B cell (primary cell): Measurements from ENCODE around the gene SPTB. TPM values are rescaled to one million over a fixed set of nuclear protein-coding genes. Genes with fewer than 3 reads are reported as not detected.

ENCODE experiments used
- ATAC-seq: fragments of 200-7000 bp; cut with Tn5 transposase; one replicate; pipeline ENCODE4 v1.10.0; 2021; ENCODE audit warnings: low read depth, mild to moderate bottlenecking, moderate number of reproducible peaks, moderate library complexity
- CTCF ChIA-PET: fragments of 350-600 bp; sonication (Branson Sonifier 250); formaldehyde crosslinking; loops from one replicate; lab custom pipeline; 2021; ENCODE audit warnings: antibody characterized with exemption, inconsistent platforms; lab: Charles Lee
- POLR2A ChIA-PET: fragments of 350-600 bp; sonication (Branson Sonifier 250); formaldehyde crosslinking; loops from one replicate; lab custom pipeline; 2021; ENCODE audit warnings: antibody characterized with exemption; lab: Charles Lee
- DNase-seq: peaks from one replicate; pipeline ENCODE4 v3.0.0; 2013
- H2AFZ ChIP-seq: 2 replicates; pipeline ENCODE4 v1.6.1; 2012; ENCODE audit warnings: mild to moderate bottlenecking, low read depth, low read length; ENCODE audit not compliant: insufficient read depth, poor library complexity, severe bottlenecking
- H3K27ac ChIP-seq, 2 donors: 1 replicate in 1 of 2; 2 replicates in 1 of 2; pipeline ENCODE4 v1.5.1; 2012 to 2013; ENCODE audit warnings: low read length in 2 of 2, mild to moderate bottlenecking in 2 of 2, moderate library complexity in 1 of 2
- H3K27me3 ChIP-seq, 4 experiments: fragments of 200-600 bp in 1 of 4; sonication (generic) in 1 of 4; replicated peaks in 1 of 4; 1 replicate in 2 of 4; 2 replicates in 2 of 4; pipeline versions ENCODE4 v1.6.1 to v1.7.0; 2013 to 2016; ENCODE audit warnings: low read length in 3 of 4, mild to moderate bottlenecking in 2 of 4, mixed read lengths in 1 of 4, moderate library complexity in 1 of 4; ENCODE audit not compliant: insufficient read depth in 4 of 4, control insufficient read depth in 3 of 4; ENCODE audit errors: control extremely low read depth in 1 of 4
- H3K36me3 ChIP-seq, 2 experiments: replicated peaks in 1 of 2; 1 replicate in 1 of 2; 2 replicates in 1 of 2; pipeline versions ENCODE4 v1.6.1 to v1.7.1; 2013; ENCODE audit warnings: low read length in 1 of 2; ENCODE audit not compliant: insufficient read depth in 2 of 2, control insufficient read depth in 1 of 2; ENCODE audit errors: control extremely low read depth in 1 of 2, extremely low read depth in 1 of 2
- H3K4me1 ChIP-seq, 2 donors: fragments of 200-600 bp in 1 of 2; sonication (generic) in 1 of 2; 1 replicate in 1 of 2; 2 replicates in 1 of 2; pipeline versions ENCODE4 v1.5.1 to v1.6.1; 2013 to 2017; ENCODE audit warnings: low read length in 2 of 2; ENCODE audit not compliant: control insufficient read depth in 2 of 2, insufficient read depth in 2 of 2
- H3K4me2 ChIP-seq: replicated peaks from 2 replicates; pipeline ENCODE3; 2012; ENCODE audit warnings: mild to moderate bottlenecking, low read depth, low read length; ENCODE audit not compliant: poor library complexity, severe bottlenecking
- H3K4me3 ChIP-seq, 5 experiments: fragments of 200-600 bp in 1 of 5; sonication (generic) in 1 of 5; 1 replicate in 3 of 5; 2 replicates in 2 of 5; pipeline versions ENCODE4 v1.5.1 to v1.7.0; 2011 to 2016; ENCODE audit warnings: low read length in 4 of 5, mild to moderate bottlenecking in 4 of 5, low read depth in 2 of 5, control low read depth in 1 of 5, moderate library complexity in 1 of 5; ENCODE audit not compliant: insufficient read depth in 1 of 5; ENCODE audit errors: control extremely low read depth in 1 of 5, extremely low read depth in 1 of 5
- H3K79me2 ChIP-seq: fragments of 200-600 bp; sonication (generic); one replicate; pipeline ENCODE4 v1.6.0; 2016; ENCODE audit warnings: low read length; ENCODE audit not compliant: control insufficient read depth, insufficient read depth
- H3K9ac ChIP-seq: fragments of 200-600 bp; sonication (generic); 2 replicates; pipeline ENCODE4 v1.6.1; 2017; ENCODE audit warnings: mild to moderate bottlenecking, low read length, moderate library complexity
- H3K9me3 ChIP-seq, 3 donors: one replicate each; pipeline versions ENCODE4 v1.6.1 to v1.7.1; 2013; ENCODE audit warnings: low read length in 2 of 3; ENCODE audit not compliant: control insufficient read depth in 2 of 3, insufficient read depth in 1 of 3; ENCODE audit errors: control extremely low read depth in 1 of 3
- H4K20me1 ChIP-seq: 2 replicates; pipeline ENCODE4 v1.6.0; 2012; ENCODE audit warnings: mild to moderate bottlenecking, low read length; ENCODE audit not compliant: insufficient read depth, control insufficient read depth, poor library complexity, severe bottlenecking
- H3K27ac Mint-ChIP-seq: one replicate; pipeline ENCODE4 v1.8.0; 2021; ENCODE audit warnings: mixed read lengths
- H3K27me3 Mint-ChIP-seq: one replicate; pipeline ENCODE4 v1.8.0; 2021; ENCODE audit warnings: mixed read lengths
- H3K4me1 Mint-ChIP-seq: one replicate; pipeline ENCODE4 v1.8.0; 2021; ENCODE audit warnings: mixed read lengths
- H3K4me3 Mint-ChIP-seq: one replicate; pipeline ENCODE4 v1.8.0; 2021; ENCODE audit warnings: mixed read lengths
- H3K9me3 Mint-ChIP-seq: one replicate; pipeline ENCODE4 v1.8.0; 2022; ENCODE audit warnings: mixed read lengths; ENCODE audit not compliant: insufficient read depth
- EZH2 ChIP-seq: IDR thresholded peaks from 2 replicates; pipeline ENCODE4 v1.6.1; 2012; ENCODE audit warnings: borderline replicate concordance, low read depth, mild to moderate bottlenecking, moderate library complexity, low read length; ENCODE audit not compliant: insufficient read depth, poor library complexity, severe bottlenecking
- whole genome bisulfite sequencing: methylation state at CpG from one replicate; pipeline ENCODE4 v1.1.5; 2013; ENCODE audit warnings: missing lambda C conversion rate; ENCODE audit not compliant: insufficient coverage; 5-methylcytosine and 5-hydroxymethylcytosine counted together
- intact Hi-C: fragments of 100-400 bp; cut with micrococcal nuclease; formaldehyde crosslinking; loops from one replicate; pipeline ENCODE4 v1.10.0; 2022
- polyA plus RNA-seq: library from polyadenylated mRNA; depleted of rRNA; stranded (reverse); fragments of >200 nt; gene quantifications from 2 replicates; pipeline ENCODE4 v1.2.3, GENCODE V29; 2012
- total RNA-seq, 2 donors: library from RNA; stranded (reverse); fragments of 120-200 nt in 1 of 2; gene quantifications; 1 replicate in 1 of 2; 2 replicates in 1 of 2; pipeline versions ENCODE4 v1.2.3 to v1.2.4, GENCODE V29; 2013 to 2022
- TF ChIP-seq, protein P1 (sequence below): fragments of 200-600 bp; IDR thresholded peaks from one replicate; pipeline ENCODE4 v1.8.0; 2022; ENCODE audit warnings: antibody characterized with exemption, mild to moderate bottlenecking

Gene SPTB
- total and polyA plus RNA-seq, 2 donors (not counting 1 experiment from before 2014, with no cell fraction given): 0.12 TPM; not detected in 1

DNA sequence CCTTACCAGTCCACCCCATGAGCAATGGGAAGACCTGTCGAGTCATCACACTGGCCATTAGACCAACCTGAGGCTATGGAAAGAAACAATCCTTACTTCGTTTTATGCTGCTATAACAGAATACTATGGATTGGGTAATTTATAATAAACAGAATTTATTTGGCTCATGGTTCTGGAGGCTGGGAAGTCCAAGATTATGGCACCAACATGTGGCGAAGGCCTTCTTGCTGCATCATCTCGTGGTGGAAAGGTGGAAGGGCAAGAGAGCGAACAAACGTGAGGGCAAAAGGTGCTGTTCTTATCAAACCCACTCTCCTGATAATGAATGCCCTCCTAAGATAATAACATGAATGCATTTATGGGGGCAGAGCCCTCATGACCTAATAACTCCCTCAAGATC, 9.6 kb upstream of the SPTB start:
- no peaks in the 10 kb centered on the region for H4K20me1 ChIP-seq
- Mint-ChIP-seq H3K27ac (no peak overlapping the region), H3K27me3 (peaks cover 43% of the 10 kb centered on the region), H3K4me1 (no peaks in the 10 kb centered on the region), H3K4me3 (no peak overlapping the region), H3K9me3 (no peaks in the 10 kb centered on the region)
- H3K4me3 ChIP-seq: no peak overlapping the region
- H3K4me1 ChIP-seq: no peaks in the 10 kb centered on the region
- WGBS: no CpG with 5 or more reads among the region's 6 CpGs
- TF ChIP-seq, protein P1, sequence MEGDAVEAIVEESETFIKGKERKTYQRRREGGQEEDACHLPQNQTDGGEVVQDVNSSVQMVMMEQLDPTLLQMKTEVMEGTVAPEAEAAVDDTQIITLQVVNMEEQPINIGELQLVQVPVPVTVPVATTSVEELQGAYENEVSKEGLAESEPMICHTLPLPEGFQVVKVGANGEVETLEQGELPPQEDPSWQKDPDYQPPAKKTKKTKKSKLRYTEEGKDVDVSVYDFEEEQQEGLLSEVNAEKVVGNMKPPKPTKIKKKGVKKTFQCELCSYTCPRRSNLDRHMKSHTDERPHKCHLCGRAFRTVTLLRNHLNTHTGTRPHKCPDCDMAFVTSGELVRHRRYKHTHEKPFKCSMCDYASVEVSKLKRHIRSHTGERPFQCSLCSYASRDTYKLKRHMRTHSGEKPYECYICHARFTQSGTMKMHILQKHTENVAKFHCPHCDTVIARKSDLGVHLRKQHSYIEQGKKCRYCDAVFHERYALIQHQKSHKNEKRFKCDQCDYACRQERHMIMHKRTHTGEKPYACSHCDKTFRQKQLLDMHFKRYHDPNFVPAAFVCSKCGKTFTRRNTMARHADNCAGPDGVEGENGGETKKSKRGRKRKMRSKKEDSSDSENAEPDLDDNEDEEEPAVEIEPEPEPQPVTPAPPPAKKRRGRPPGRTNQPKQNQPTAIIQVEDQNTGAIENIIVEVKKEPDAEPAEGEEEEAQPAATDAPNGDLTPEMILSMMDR: no peak
- no peak for TF ChIP-seq EZH2
- no peak for DNase-seq
- no peak overlapping the region for H3K27ac ChIP-seq
- intact Hi-C loops: loop anchor here (10.0 kb wide), 1 partner anchor 545 kb away; no protein-coding TSS in a partner anchor
- peaks cover 0 to 7% (median 4%) of the 10 kb centered on the region in 4 experiments for H3K27me3 ChIP-seq
- H3K79me2 ChIP-seq: no peaks in the 10 kb centered on the region
- H2AFZ ChIP-seq: no peak overlapping the region
- H3K36me3 ChIP-seq: no peaks in the 10 kb centered on the region
- ATAC-seq: no peak
- no peak overlapping the region for H3K4me2 ChIP-seq
- no peaks in the 10 kb centered on the region for H3K9me3 ChIP-seq
- POLR2A ChIA-PET: no interaction called here
- CTCF ChIA-PET: interaction anchor here (0.6 to 4.5 kb wide), 5 partner anchors 11 to 89 kb away, joined by 4 to 105 read pairs (median 9); no protein-coding TSS in a partner anchor
- H3K9ac ChIP-seq: no peak overlapping the region

DNA sequence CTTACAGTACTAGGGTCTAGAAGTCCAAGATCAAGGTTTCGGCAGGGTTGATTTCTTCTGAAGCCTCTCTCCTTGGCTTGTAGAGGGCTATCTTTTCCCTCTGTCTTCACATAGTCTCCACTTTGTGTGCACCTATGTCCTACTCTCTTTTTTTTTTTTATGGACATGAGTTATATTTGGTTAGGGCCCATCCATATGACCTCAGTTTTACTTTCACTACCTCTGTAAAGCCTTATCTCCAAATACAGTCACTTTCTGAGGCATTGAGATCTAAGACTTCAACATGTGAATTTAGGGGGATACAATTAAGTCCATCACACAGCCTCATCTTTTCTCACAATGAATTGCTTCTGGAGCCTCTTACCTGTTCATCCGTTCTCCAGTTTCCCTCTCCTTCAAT, 5.9 kb upstream of the SPTB start:
- DNase-seq: no peak
- Histone ChIP-seq H3K27ac (no peak overlapping the region), H3K27me3 (peaks cover 0 to 26% (median 24%) of the 10 kb centered on the region in 4 experiments), H3K9ac (no peak overlapping the region), H3K4me2 (no peak overlapping the region), H2AFZ (no peak overlapping the region), H3K4me1 (peaks cover 4 to 5% of the 10 kb centered on the region in 2 donors), H3K36me3 (no peaks in the 10 kb centered on the region), H3K79me2 (no peaks in the 10 kb centered on the region), H3K9me3 (no peaks in the 10 kb centered on the region), H4K20me1 (no peaks in the 10 kb centered on the region), H3K4me3 (no peak overlapping the region)
- Mint-ChIP-seq H3K27ac (no peak overlapping the region), H3K27me3 (peaks cover 64% of the 10 kb centered on the region), H3K9me3 (no peaks in the 10 kb centered on the region), H3K4me3 (no peak overlapping the region), H3K4me1 (peaks cover 6% of the 10 kb centered on the region)
- ChIA-PET CTCF (no interaction called here), POLR2A (no interaction called here)
- intact Hi-C loops: loop anchor here (10.0 kb wide), 1 partner anchor 541 kb away; no protein-coding TSS in a partner anchor
- ATAC-seq: no peak
- WGBS: no CpG with 5 or more reads among the region's 2 CpGs
- TF ChIP-seq EZH2: no peak
- TF ChIP-seq, protein P1: no peak
